NCI-H82 (cell line): Measurements from ENCODE around the gene GALNT13.
A peak's percentile ranks its signal among the peaks of the same experiment; 100 is the strongest.

Experiments
- DNase-seq: peaks from one replicate; lab custom pipeline; 2025; lab: John Stamatoyannopoulos, UW

Gene GALNT13

GRCh38 chr2:154306266-154306970 is 434.7 kb downstream of the GALNT13 start:
- DNase-seq = no peak

GRCh38 chr2:154307007-154307406 is 435.3 kb downstream of the GALNT13 start:
- DNase-seq = no peak

GRCh38 chr2:154324601-154325000 is 452.9 kb downstream of the GALNT13 start:
- no peak for DNase-seq

- no peak for DNase-seq
Measured at GRCh38 chr2:154329510-154329909, 457.8 kb downstream of the GALNT13 start.

- no peak for DNase-seq
Measured at GRCh38 chr2:154331784-154332183, 460.1 kb downstream of the GALNT13 start.

- DNase-seq = peak; percentile 21
Measured at GRCh38 chr2:154336201-154336600, 464.5 kb downstream of the GALNT13 start.

GRCh38 chr2:154338352-154338967 is 466.7 kb downstream of the GALNT13 start:
- DNase-seq = no peak

- no peak for DNase-seq
Measured at GRCh38 chr2:154343282-154343681, 471.6 kb downstream of the GALNT13 start.

GRCh38 chr2:154350911-154351310 is 479.2 kb downstream of the GALNT13 start:
- no peak for DNase-seq

GRCh38 chr2:154361276-154361675 is 489.6 kb downstream of the GALNT13 start:
- no peak for DNase-seq

GRCh38 chr2:154368153-154368552 is 496.4 kb downstream of the GALNT13 start:
- no peak for DNase-seq

- DNase-seq = no peak
Measured at GRCh38 chr2:154370873-154371272, 499.2 kb downstream of the GALNT13 start.

- no peak for DNase-seq
Measured at GRCh38 chr2:154374416-154374815, 502.7 kb downstream of the GALNT13 start.

- DNase-seq = peak; percentile 88
Measured at GRCh38 chr2:154375579-154375931, 503.8 kb downstream of the GALNT13 start.

- no peak for DNase-seq
Measured at GRCh38 chr2:154381931-154382794, 510.4 kb downstream of the GALNT13 start.

GRCh38 chr2:154386186-154386585 is 514.5 kb downstream of the GALNT13 start:
- no peak for DNase-seq

GRCh38 chr2:154391051-154391450 is 519.3 kb downstream of the GALNT13 start:
- no peak for DNase-seq

GRCh38 chr2:154392256-154392655 is 520.5 kb downstream of the GALNT13 start:
- no peak for DNase-seq

- no peak for DNase-seq
Measured at GRCh38 chr2:154394600-154394999, 522.9 kb downstream of the GALNT13 start.

GRCh38 chr2:154400563-154401290 is 529.0 kb downstream of the GALNT13 start:
- peak; percentile 63 for DNase-seq

- peak; percentile 64 for DNase-seq
Measured at GRCh38 chr2:154402213-154402612, 530.5 kb downstream of the GALNT13 start.

GRCh38 chr2:154403242-154403790 is 531.6 kb downstream of the GALNT13 start:
- no peak for DNase-seq
